WTC11 (cell line): ENCODE data around the gene RASGRF1. TPM values are rescaled to one million over a fixed set of nuclear protein-coding genes. Genes with fewer than 3 reads are reported as not detected.

Experiments
- ATAC-seq: fragments of 200-7000 bp; cut with Tn5 transposase; 2 replicates; pipeline ENCODE4 v1.10.0; 2021; ENCODE audit warnings: mild to moderate bottlenecking, moderate library complexity
- CTCF ChIA-PET: fragments of 300-600 bp; sonication (Branson Sonifier 250); formaldehyde crosslinking; loops from one replicate; lab custom pipeline; 2021; ENCODE audit warnings: antibody characterized with exemption; lab: Charles Lee
- POLR2A ChIA-PET: fragments of 350-600 bp; sonication (Branson Sonifier 250); formaldehyde crosslinking; loops from one replicate; lab custom pipeline; 2021; ENCODE audit warnings: antibody characterized with exemption; lab: Charles Lee
- DNase-seq: peaks from one replicate; pipeline ENCODE4 v3.0.0; 2021; ENCODE audit warnings: low spot score
- H3K27ac Mint-ChIP-seq: 2 replicates; pipeline ENCODE4 v1.8.0; 2021; ENCODE audit warnings: mixed read lengths
- H3K27me3 Mint-ChIP-seq: 2 replicates; pipeline ENCODE4 v1.8.0; 2021; ENCODE audit warnings: low read depth, mild to moderate bottlenecking, moderate library complexity, mixed read lengths
- H3K36me3 Mint-ChIP-seq: 2 replicates; pipeline ENCODE4 v1.8.0; 2021; ENCODE audit warnings: mixed read lengths
- H3K4me1 Mint-ChIP-seq: 2 replicates; pipeline ENCODE4 v1.8.0; 2022; ENCODE audit warnings: mixed read lengths
- H3K4me3 Mint-ChIP-seq: 2 replicates; pipeline ENCODE4 v1.8.0; 2021; ENCODE audit warnings: mild to moderate bottlenecking, moderate library complexity, mixed read lengths
- H3K9me3 Mint-ChIP-seq: 2 replicates; pipeline ENCODE4 v1.8.0; 2021; ENCODE audit warnings: mixed read lengths
- CDX4 ChIP-seq: fragments of 250-450 bp; sonication (Bioruptor Pico); IDR thresholded peaks from 2 replicates; pipeline ENCODE4 v1.9.0; 2021; ENCODE audit warnings: moderate library complexity, mild to moderate bottlenecking, inconsistent platforms, borderline replicate concordance
- ERG ChIP-seq: fragments of 250-450 bp; sonication (Bioruptor Pico); IDR thresholded peaks from 2 replicates; pipeline ENCODE4 v1.8.0; 2021; ENCODE audit warnings: mild to moderate bottlenecking
- FOXJ3 ChIP-seq: sonication (generic); formaldehyde crosslinking; IDR thresholded peaks from 2 replicates; pipeline ENCODE4 v1.9.0; 2021; ENCODE audit warnings: missing genetic modification reagents, mild to moderate bottlenecking, borderline replicate concordance
- GABPB1 ChIP-seq: sonication (generic); formaldehyde crosslinking; IDR thresholded peaks from 2 replicates; pipeline ENCODE4 v1.8.1; 2023; ENCODE audit warnings: mild to moderate bottlenecking, missing genetic modification reagents
- IRF2 ChIP-seq: sonication (generic); formaldehyde crosslinking; IDR thresholded peaks from 2 replicates; pipeline ENCODE4 v1.8.0; 2022; ENCODE audit warnings: low read depth, missing genetic modification reagents, borderline replicate concordance
- NR3C1 ChIP-seq: sonication (generic); formaldehyde crosslinking; conservative IDR thresholded peaks from 2 replicates; pipeline ENCODE4 v1.8.1; 2023; ENCODE audit warnings: low read depth, mild to moderate bottlenecking, missing genetic modification reagents
- OVOL2 ChIP-seq: fragments of 250-450 bp; sonication (Bioruptor Pico); IDR thresholded peaks from 2 replicates; pipeline ENCODE4 v1.9.0; 2021; ENCODE audit warnings: mild to moderate bottlenecking, borderline replicate concordance
- RELA ChIP-seq: sonication (generic); formaldehyde crosslinking; IDR thresholded peaks from 2 replicates; pipeline ENCODE4 v1.8.1; 2022; ENCODE audit warnings: missing genetic modification reagents, mild to moderate bottlenecking, borderline replicate concordance
- STAT6 ChIP-seq: sonication (generic); formaldehyde crosslinking; conservative IDR thresholded peaks from 2 replicates; pipeline ENCODE4 v1.8.1; 2023; ENCODE audit warnings: mild to moderate bottlenecking, low read depth, missing genetic modification reagents, moderate library complexity
- TCF7 ChIP-seq: sonication (generic); formaldehyde crosslinking; IDR thresholded peaks from 2 replicates; pipeline ENCODE4 v1.8.0; 2022; ENCODE audit warnings: mild to moderate bottlenecking, low read depth, missing genetic modification reagents, moderate library complexity
- TP53 ChIP-seq: sonication (generic); formaldehyde crosslinking; IDR thresholded peaks from 2 replicates; pipeline ENCODE4 v1.8.1; 2023; ENCODE audit warnings: mild to moderate bottlenecking, missing genetic modification reagents
- USF2 ChIP-seq: sonication (generic); formaldehyde crosslinking; IDR thresholded peaks from 2 replicates; pipeline ENCODE4 v1.8.1; 2023; ENCODE audit warnings: mild to moderate bottlenecking, missing genetic modification reagents, moderate library complexity
- ZBTB43 ChIP-seq: sonication (generic); formaldehyde crosslinking; IDR thresholded peaks from 2 replicates; pipeline ENCODE4 v1.8.1; 2023; ENCODE audit warnings: mild to moderate bottlenecking, missing genetic modification reagents
- ZNF219 ChIP-seq: sonication (generic); formaldehyde crosslinking; IDR thresholded peaks from 2 replicates; pipeline ENCODE4 v1.8.0; 2023; ENCODE audit warnings: missing genetic modification reagents, mild to moderate bottlenecking, borderline replicate concordance
- ZNF232 ChIP-seq: sonication (generic); formaldehyde crosslinking; IDR thresholded peaks from 2 replicates; pipeline ENCODE4 v1.8.0; 2022; ENCODE audit warnings: mild to moderate bottlenecking, missing genetic modification reagents
- ZNF532 ChIP-seq: fragments of 250-450 bp; sonication (Bioruptor Pico); IDR thresholded peaks from 2 replicates; pipeline ENCODE4 v1.9.0; 2021; ENCODE audit warnings: mild to moderate bottlenecking, borderline replicate concordance
- ZNF671 ChIP-seq: fragments of 250-450 bp; sonication (Bioruptor Pico); IDR thresholded peaks from 2 replicates; pipeline ENCODE4 v1.8.0; 2021; ENCODE audit warnings: mild to moderate bottlenecking
- total RNA-seq: library from RNA; stranded (reverse); gene quantifications from 3 replicates; pipeline ENCODE4 v1.2.3, GENCODE V29; 2021

Gene RASGRF1
- total RNA-seq, 1 experiment from 2014 or later, result 0.85 TPM

- CTCF ChIA-PET, result interaction anchor here (0.8 to 1.1 kb wide), 3 partner anchors 55 to 101 kb away, joined by 3 to 6 read pairs (median 4); no protein-coding TSS in a partner anchor
- H3K4me3 Mint-ChIP-seq, result no peak overlapping the region
- no peaks in the 10 kb centered on the region for H3K36me3 Mint-ChIP-seq
- H3K9me3 Mint-ChIP-seq, result peaks cover 4% of the 10 kb centered on the region
- DNase-seq (no peak), ATAC-seq (no peak)
- no peaks in the 10 kb centered on the region for H3K4me1 Mint-ChIP-seq
- H3K27me3 Mint-ChIP-seq, result peaks cover 64% of the 10 kb centered on the region
- TF ChIP-seq TP53 (CRISPR knock-in tag), result no peak
- TF ChIP-seq ZNF671, result no peak
- no peak for TF ChIP-seq TCF7 (CRISPR knock-in tag)
- TF ChIP-seq IRF2 (CRISPR knock-in tag), result no peak
- no peak for TF ChIP-seq NR3C1 (CRISPR knock-in tag)
- no peak overlapping the region for H3K27ac Mint-ChIP-seq
- POLR2A ChIA-PET, result no interaction called here
Measured at GRCh38 chr15:79083154-79083553, 7.4 kb downstream of the RASGRF1 start.

- ChIA-PET CTCF (interaction anchor here (1.1 kb wide), 2 partner anchors 76 to 102 kb away, joined by 4 to 6 read pairs; no protein-coding TSS in a partner anchor), POLR2A (interaction anchor here (0.6 kb wide), 1 partner anchor 243 kb away, joined by 3 read pairs; no protein-coding TSS in a partner anchor)
- DNase-seq (no peak), ATAC-seq (no peak)
- peaks cover 58% of the 10 kb centered on the region for H3K27me3 Mint-ChIP-seq
- TF ChIP-seq ZNF219, result no peak
- TF ChIP-seq FOXJ3 (CRISPR knock-in tag), result no peak
- TF ChIP-seq ZNF532 (CRISPR knock-in tag), result no peak
- no peak for TF ChIP-seq ERG (CRISPR knock-in tag)
- no peak for TF ChIP-seq GABPB1
- TF ChIP-seq STAT6 (CRISPR knock-in tag), result no peak
- TF ChIP-seq ZBTB43, result no peak
- no peak for TF ChIP-seq TCF7 (CRISPR knock-in tag)
- no peak for TF ChIP-seq ZNF232 (CRISPR knock-in tag)
- TF ChIP-seq CDX4 (CRISPR knock-in tag), result no peak
- TF ChIP-seq OVOL2, result no peak
- no peak for TF ChIP-seq USF2 (CRISPR knock-in tag)
- TF ChIP-seq RELA (CRISPR knock-in tag), result no peak
- no peak overlapping the region for H3K27ac Mint-ChIP-seq
- H3K4me1 Mint-ChIP-seq, result no peaks in the 10 kb centered on the region
- peaks cover 4% of the 10 kb centered on the region for H3K9me3 Mint-ChIP-seq
- H3K36me3 Mint-ChIP-seq, result no peaks in the 10 kb centered on the region
- no peak overlapping the region for H3K4me3 Mint-ChIP-seq
Measured at GRCh38 chr15:79082363-79083070, 8.1 kb downstream of the RASGRF1 start.
